ENCODE results near the gene UBE2O.

UBE2O gene

DNA sequence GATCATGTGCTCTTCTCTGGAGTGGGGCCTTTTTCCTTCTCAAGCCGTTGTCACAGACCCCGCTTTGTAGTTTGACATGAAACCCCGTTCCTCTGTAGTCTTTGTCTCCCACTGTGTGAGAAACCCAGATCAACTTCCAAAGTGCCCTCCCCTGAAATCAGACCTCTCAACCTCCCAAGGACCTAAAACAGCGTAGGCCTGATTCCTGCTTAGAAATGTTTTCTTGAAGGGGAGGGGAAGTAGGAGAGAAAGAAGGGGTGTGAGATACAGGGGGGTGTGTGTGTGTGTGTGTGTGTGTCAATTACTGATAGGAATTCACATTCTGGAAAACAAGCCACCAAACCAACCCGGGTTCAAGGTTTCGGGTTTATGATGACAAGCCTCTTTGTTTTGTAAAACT lies 1.4 kb downstream of the UBE2O start:
- peaks cover 3% of the 10 kb centered on the region for H3K36me3 Mint-ChIP-seq (ENCODE audit: insufficient read depth)
- no peak overlapping the region for H3K27ac Mint-ChIP-seq (ENCODE audit: low read depth)
- no peak for ATAC-seq (replicated peaks; ENCODE audit: extremely low read depth, poor library complexity, severe bottlenecking)
- H3K9me3 Mint-ChIP-seq, result no peaks in the 10 kb centered on the region
- H3K27me3 Mint-ChIP-seq, result no peaks in the 10 kb centered on the region
- peak overlapping the region; percentile 83 for H3K4me3 Mint-ChIP-seq
- H3K4me1 Mint-ChIP-seq, result peaks cover 53% of the 10 kb centered on the region
- no peak for DNase-seq (ENCODE audit: low spot score in 2 of 2)

DNA sequence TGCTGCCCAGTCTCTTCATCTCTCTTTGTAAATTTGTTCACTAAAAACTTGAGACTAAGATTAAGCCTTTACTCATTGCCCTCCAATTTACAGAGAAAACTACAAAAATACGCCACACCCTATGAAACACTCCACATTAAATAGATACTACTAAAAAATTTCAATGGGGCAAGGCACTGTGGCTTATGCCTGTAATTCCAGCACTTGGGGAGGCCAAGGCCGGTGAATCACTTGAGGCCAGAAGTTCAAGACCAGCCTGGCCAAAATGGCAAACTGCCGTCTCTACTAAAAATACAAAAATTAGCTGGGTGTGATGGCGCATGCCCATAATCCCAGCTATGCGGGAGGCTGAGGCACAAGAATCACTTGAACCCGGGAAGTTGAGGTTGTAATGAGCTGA lies 3.8 kb downstream of the UBE2O start:
- Mint-ChIP-seq H3K4me3 (no peak overlapping the region), H3K36me3 (ENCODE audit: insufficient read depth) (peaks cover 3% of the 10 kb centered on the region), H3K27me3 (no peaks in the 10 kb centered on the region), H3K9me3 (no peaks in the 10 kb centered on the region), H3K4me1 (peaks cover 77% of the 10 kb centered on the region), H3K27ac (ENCODE audit: low read depth) (no peak overlapping the region)
- ATAC-seq (replicated peaks; ENCODE audit: extremely low read depth, poor library complexity, severe bottlenecking), result no peak
- DNase-seq (ENCODE audit: low spot score in 2 of 2), result no peak

DNA sequence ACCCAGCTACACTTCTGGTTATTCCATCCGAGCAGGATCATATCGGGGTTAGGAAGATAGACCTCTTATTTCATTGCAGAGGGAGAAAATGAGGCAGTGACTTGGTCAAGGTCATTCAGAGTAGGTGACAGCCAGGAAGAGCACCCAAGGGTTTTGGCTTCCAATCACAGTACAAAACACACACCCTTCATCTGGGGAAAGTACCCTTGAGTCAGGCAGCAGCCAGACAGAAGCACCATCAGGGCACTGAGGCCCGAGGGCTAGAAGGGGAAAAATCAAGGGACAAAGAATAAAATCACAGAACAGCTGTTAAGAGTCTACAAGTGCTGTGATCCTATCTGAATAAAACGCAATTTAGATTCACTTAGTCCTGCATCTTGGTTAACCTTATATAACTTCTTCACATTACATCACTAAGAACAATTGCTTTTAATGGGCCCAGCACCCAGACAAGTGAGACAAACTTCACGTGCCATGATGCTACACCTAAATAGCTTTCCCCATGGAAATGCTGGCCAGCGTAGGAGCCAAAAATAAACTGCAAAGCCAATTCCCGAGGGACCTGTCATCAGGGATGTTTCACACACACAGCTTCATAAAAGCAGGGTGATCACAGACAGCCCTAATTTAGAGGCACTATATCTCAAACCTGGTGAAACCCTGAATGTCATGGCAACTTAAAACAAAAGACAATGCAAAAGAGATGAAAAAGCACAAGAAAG lies 4.9 kb downstream of the UBE2O start:
- Mint-ChIP-seq H3K4me3 (no peak overlapping the region), H3K27ac (ENCODE audit: low read depth) (no peak overlapping the region), H3K4me1 (peaks cover 81% of the 10 kb centered on the region), H3K36me3 (ENCODE audit: insufficient read depth) (peaks cover 2% of the 10 kb centered on the region), H3K27me3 (no peaks in the 10 kb centered on the region), H3K9me3 (no peaks in the 10 kb centered on the region)
- DNase-seq (ENCODE audit: low spot score in 2 of 2) (no peak), ATAC-seq (replicated peaks; ENCODE audit: extremely low read depth, poor library complexity, severe bottlenecking) (no peak)

- no peaks in the 10 kb centered on the region for H3K27me3 Mint-ChIP-seq
- H3K4me1 Mint-ChIP-seq, result peaks cover 85% of the 10 kb centered on the region
Measured at GRCh38 chr17:76446449-76447231, 6.3 kb downstream of the UBE2O start.

DNA sequence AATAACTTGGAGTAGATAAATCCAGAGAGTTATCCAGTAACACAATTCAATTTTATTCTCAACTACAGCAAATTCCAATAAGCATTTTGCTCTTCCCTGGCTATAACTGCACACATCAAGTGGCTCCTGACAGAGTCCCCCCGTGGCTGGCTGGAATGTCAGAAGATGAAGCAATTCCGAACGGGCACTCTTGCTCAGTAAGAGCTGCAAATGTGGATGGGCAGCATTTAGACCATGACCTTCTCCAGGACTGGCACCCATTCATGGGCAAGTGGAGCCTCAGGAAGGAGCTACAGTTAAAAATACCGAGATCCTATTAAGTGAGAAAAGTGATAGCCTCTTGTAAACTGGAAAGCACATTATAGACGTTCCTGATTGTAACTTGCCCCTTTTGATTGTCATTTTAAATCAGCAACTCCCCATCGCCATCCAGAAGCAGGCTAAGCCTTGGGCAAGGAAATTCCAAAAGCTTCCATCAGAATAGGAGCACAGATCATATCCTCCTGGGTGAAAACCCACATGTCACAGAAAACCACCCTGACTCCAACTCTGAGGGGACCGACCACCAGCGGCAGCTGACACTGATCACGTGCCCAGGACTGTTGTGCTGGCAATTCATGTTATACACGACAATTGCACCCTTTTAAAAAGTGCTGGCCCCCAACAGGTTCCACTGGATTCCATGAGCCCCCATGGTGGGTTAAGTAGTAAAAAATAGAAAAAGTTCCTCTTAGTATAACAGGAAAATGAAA lies 7.1 kb downstream of the UBE2O start:
- no peak for ATAC-seq (replicated peaks; ENCODE audit: extremely low read depth, poor library complexity, severe bottlenecking)
- H3K27me3 Mint-ChIP-seq, result no peaks in the 10 kb centered on the region
- peaks cover 80% of the 10 kb centered on the region for H3K4me1 Mint-ChIP-seq
- DNase-seq (ENCODE audit: low spot score in 2 of 2), result no peak
- peaks cover 5% of the 10 kb centered on the region for H3K36me3 Mint-ChIP-seq (ENCODE audit: insufficient read depth)
- H3K9me3 Mint-ChIP-seq, result no peaks in the 10 kb centered on the region
- no peak overlapping the region for H3K4me3 Mint-ChIP-seq
- H3K27ac Mint-ChIP-seq (ENCODE audit: low read depth), result peak overlapping the region; percentile 54

More at GRCh38 chr17:76446449-76447231, 6.3 kb downstream of the UBE2O start:
- Mint-ChIP-seq H3K27ac (ENCODE audit: low read depth) (peak overlapping the region; percentile 54), H3K4me3 (no peak overlapping the region), H3K36me3 (ENCODE audit: insufficient read depth) (peaks cover 5% of the 10 kb centered on the region), H3K9me3 (no peaks in the 10 kb centered on the region)
- no peak for ATAC-seq (replicated peaks; ENCODE audit: extremely low read depth, poor library complexity, severe bottlenecking)
- no peak for DNase-seq (ENCODE audit: low spot score in 2 of 2)

DNA sequence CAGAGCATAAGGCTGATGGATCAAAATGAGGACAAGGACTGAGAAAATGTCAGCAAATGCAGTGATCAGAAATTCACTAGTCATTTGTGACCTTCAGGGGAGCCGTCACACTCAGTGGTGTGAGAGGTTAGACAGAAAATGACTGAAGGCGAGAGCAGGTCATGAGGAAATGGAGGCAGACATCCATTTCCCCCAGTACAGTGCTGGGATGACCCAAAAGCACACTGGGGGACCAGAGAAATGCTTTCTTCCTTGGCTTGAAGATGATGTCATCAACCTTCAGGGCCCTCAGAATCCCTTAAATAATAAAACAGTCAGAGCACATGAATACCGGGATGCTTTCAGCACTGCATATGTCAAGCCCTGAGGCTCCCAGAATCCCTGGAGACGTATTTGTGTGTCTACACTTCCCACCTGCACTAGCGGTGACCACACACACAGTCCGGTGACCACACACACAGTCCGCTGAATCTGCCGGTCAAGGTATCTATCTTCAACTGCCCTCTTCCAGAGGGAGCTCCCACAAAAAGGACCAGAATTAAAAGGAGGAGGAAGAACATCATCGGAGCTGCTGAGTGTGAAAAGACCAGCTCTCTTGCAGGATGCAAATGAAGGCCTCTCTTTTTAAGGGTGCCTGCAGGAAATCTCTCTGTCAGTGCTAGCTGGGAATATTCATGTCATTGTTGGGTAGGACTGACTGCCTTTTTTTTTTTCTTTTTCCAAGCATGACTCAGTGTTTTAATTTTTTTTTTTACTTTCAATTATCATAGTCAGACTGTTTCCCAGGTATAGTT lies 8.2 kb downstream of the UBE2O start:
- peaks cover 77% of the 10 kb centered on the region for H3K4me1 Mint-ChIP-seq

GRCh38 chr17:76442341-76443338 lies 10.3 kb downstream of the UBE2O start:
- Mint-ChIP-seq H3K27me3 (no peaks in the 10 kb centered on the region), H3K4me3 (no peak overlapping the region), H3K27ac (ENCODE audit: low read depth) (peak overlapping the region; percentile 32), H3K36me3 (ENCODE audit: insufficient read depth) (peaks cover 7% of the 10 kb centered on the region), H3K9me3 (no peaks in the 10 kb centered on the region), H3K4me1 (peaks cover 81% of the 10 kb centered on the region)
- no peak for ATAC-seq (replicated peaks; ENCODE audit: extremely low read depth, poor library complexity, severe bottlenecking)
- no peak for DNase-seq (ENCODE audit: low spot score in 2 of 2)

More for the DNA sequence above, 8.2 kb downstream of the UBE2O start:
- Mint-ChIP-seq H3K27me3 (no peaks in the 10 kb centered on the region), H3K4me3 (no peak overlapping the region), H3K36me3 (ENCODE audit: insufficient read depth) (peaks cover 5% of the 10 kb centered on the region), H3K9me3 (no peaks in the 10 kb centered on the region), H3K27ac (ENCODE audit: low read depth) (peak overlapping the region; percentile 24)
- ATAC-seq (replicated peaks; ENCODE audit: extremely low read depth, poor library complexity, severe bottlenecking) (no peak), DNase-seq (ENCODE audit: low spot score in 2 of 2) (no peak)

- Mint-ChIP-seq H3K4me1 (peaks cover 74% of the 10 kb centered on the region), H3K9me3 (no peaks in the 10 kb centered on the region), H3K27me3 (no peaks in the 10 kb centered on the region), H3K36me3 (ENCODE audit: insufficient read depth) (peaks cover 9% of the 10 kb centered on the region), H3K4me3 (no peak overlapping the region), H3K27ac (ENCODE audit: low read depth) (no peak overlapping the region)
- no peak for DNase-seq (ENCODE audit: low spot score in 2 of 2)
- no peak for ATAC-seq (replicated peaks; ENCODE audit: extremely low read depth, poor library complexity, severe bottlenecking)
Measured at GRCh38 chr17:76441686-76442340, 11.1 kb downstream of the UBE2O start.

- Mint-ChIP-seq H3K4me1 (peaks cover 70% of the 10 kb centered on the region), H3K27ac (ENCODE audit: low read depth) (no peak overlapping the region), H3K36me3 (ENCODE audit: insufficient read depth) (peaks cover 10% of the 10 kb centered on the region), H3K27me3 (no peaks in the 10 kb centered on the region), H3K4me3 (no peak overlapping the region), H3K9me3 (no peaks in the 10 kb centered on the region)
- ATAC-seq (replicated peaks; ENCODE audit: extremely low read depth, poor library complexity, severe bottlenecking) (no peak), DNase-seq (ENCODE audit: low spot score in 2 of 2) (no peak)
Measured at GRCh38 chr17:76440751-76441362, 12.1 kb downstream of the UBE2O start.

DNA sequence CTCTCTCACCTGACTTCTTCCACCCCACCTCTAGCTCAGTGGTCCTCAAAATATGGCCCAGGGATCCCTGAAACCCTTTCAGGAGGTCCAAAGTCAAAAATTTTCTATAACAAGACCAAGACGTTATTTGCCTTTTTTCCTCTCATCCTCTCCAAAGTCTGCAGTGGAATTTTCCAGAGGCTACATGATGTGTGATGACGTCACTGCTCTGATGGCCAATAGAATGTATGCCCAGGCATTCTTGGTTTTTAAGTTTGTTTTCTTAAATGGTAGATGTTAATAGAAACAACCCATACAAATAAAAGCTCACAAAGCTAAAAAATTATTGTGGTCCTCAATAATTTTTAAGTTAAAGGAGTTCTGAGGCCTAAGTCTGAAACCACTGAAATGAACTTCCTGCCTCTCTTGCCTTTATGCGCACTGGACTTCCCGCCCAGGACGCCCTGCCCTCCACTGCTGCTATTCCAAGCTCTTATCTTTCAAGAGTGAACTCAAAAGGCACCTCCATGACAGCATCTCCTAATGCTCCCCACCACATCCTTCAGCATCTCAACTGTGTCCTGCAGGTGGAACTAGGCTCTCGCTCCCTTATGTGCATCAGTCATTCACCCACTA lies 13.5 kb downstream of the UBE2O start:
- no peak overlapping the region for H3K27ac Mint-ChIP-seq (ENCODE audit: low read depth)
- no peak overlapping the region for H3K4me3 Mint-ChIP-seq
- peaks cover 56% of the 10 kb centered on the region for H3K4me1 Mint-ChIP-seq
- peaks cover 14% of the 10 kb centered on the region for H3K36me3 Mint-ChIP-seq (ENCODE audit: insufficient read depth)
- DNase-seq (ENCODE audit: low spot score in 2 of 2) (no peak), ATAC-seq (replicated peaks; ENCODE audit: extremely low read depth, poor library complexity, severe bottlenecking) (no peak)
- no peaks in the 10 kb centered on the region for H3K27me3 Mint-ChIP-seq
- H3K9me3 Mint-ChIP-seq, result no peaks in the 10 kb centered on the region
